ENCODE data around the gene PPM1K. TPM values are rescaled to one million over a fixed set of nuclear protein-coding genes. Genes with fewer than 3 reads are reported as not detected.
A peak's percentile ranks its signal among the peaks of the same experiment; 100 is the strongest.

Gene PPM1K
- total RNA-seq, 1 experiment from 2014 or later, result 4.2 TPM

DNA sequence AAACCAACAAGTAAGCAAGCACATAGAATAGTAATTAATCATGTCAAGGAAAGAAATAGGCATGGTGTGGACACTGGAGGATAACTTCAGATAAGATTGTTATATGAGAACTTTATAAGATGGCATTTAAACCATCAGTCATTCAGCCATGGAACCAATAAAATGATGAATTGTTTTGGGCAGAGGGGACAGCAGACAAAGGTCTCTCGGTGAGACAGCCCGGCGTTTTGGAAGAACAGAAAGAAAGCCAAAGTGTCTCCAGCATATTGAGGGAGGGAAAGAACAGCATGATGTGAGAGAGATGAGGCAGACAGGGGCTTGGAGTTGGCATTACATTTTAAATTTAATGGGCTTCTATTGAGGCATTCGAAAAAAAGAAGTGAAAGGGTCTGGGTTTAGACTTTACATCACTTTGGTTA is 883 bp upstream of the PPM1K start:
- Histone ChIP-seq H3K4me2 (ENCODE audit: low read length) (peak overlapping the region; percentile 98), H3K36me3 (ENCODE audit: control insufficient read depth in 1 of 2, insufficient read depth in 2 of 2, low read length in 2 of 2) (no peaks in the 10 kb centered on the region), H3K27ac (ENCODE audit: low read depth, low read length) (no peak overlapping the region), H3K9ac (ENCODE audit: low read length) (peak overlapping the region; percentile 53), H3K27me3 (ENCODE audit: insufficient read depth, low read length) (no peaks in the 10 kb centered on the region), H3K9me2 (ENCODE audit: insufficient read depth) (no peaks in the 10 kb centered on the region), H2AFZ (ENCODE audit: low read depth, low read length, poor library complexity, severe bottlenecking) (peak overlapping the region; percentile 100), H3K9me3 (ENCODE audit: control insufficient read depth in 1 of 2, insufficient read depth in 1 of 2, low read depth in 1 of 2, low read length in 2 of 2) (no peaks in the 10 kb centered on the region), H3K4me1 (ENCODE audit: control insufficient read depth in 1 of 2, insufficient read depth in 2 of 2, low read length in 2 of 2) (peaks cover 17 to 21% of the 10 kb centered on the region in 2 experiments), H3K79me2 (ENCODE audit: insufficient read depth, low read length) (no peaks in the 10 kb centered on the region), H4K20me1 (ENCODE audit: insufficient read depth) (no peaks in the 10 kb centered on the region), H3K4me3 (replicated peaks in 1 of 2; ENCODE audit: low read depth in 1 of 2, low read length in 2 of 2) (peak overlapping the region; percentile 36 to 75)
- DNase-seq (ENCODE audit: low read depth, low spot score) (no peak), ATAC-seq (no peak)
- intact Hi-C loops (cut with micrococcal nuclease), result no loop called here
- ChIA-PET RAD21 (ENCODE audit: low non-redundant PET in 1 of 2, low total read pairs in 2 of 2, uncharacterized antibody in 2 of 2, unreplicated experiment in 2 of 2) (no interaction called here), POLR2A (interaction anchor here (1.7 kb wide), 1 partner anchor 94 kb away, joined by 6 read pairs; the partner anchor contains the start of gene HERC6), CTCF (interaction anchor here (1.4 to 1.6 kb wide), 2 partner anchors 66 to 230 kb away, joined by 3 to 5 read pairs; no protein-coding TSS in a partner anchor)
- TF ChIP-seq ELF1 (IDR thresholded peaks at IDR 0.05; ENCODE audit: borderline replicate concordance, low read depth), result no peak
- TF ChIP-seq ZNF274 (IDR thresholded peaks at IDR 0.05; ENCODE audit: low read depth, low read length), result no peak
- TF ChIP-seq, protein P1, sequence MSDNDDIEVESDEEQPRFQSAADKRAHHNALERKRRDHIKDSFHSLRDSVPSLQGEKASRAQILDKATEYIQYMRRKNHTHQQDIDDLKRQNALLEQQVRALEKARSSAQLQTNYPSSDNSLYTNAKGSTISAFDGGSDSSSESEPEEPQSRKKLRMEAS (IDR thresholded peaks at IDR 0.05), result no peak
- TF ChIP-seq TCF7L2 (IDR thresholded peaks at IDR 0.05; ENCODE audit: borderline replicate concordance, extremely low read depth, insufficient read depth, insufficient read length), result no peak
- TF ChIP-seq, protein P2, sequence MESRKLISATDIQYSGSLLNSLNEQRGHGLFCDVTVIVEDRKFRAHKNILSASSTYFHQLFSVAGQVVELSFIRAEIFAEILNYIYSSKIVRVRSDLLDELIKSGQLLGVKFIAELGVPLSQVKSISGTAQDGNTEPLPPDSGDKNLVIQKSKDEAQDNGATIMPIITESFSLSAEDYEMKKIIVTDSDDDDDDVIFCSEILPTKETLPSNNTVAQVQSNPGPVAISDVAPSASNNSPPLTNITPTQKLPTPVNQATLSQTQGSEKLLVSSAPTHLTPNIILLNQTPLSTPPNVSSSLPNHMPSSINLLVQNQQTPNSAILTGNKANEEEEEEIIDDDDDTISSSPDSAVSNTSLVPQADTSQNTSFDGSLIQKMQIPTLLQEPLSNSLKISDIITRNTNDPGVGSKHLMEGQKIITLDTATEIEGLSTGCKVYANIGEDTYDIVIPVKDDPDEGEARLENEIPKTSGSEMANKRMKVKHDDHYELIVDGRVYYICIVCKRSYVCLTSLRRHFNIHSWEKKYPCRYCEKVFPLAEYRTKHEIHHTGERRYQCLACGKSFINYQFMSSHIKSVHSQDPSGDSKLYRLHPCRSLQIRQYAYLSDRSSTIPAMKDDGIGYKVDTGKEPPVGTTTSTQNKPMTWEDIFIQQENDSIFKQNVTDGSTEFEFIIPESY (IDR thresholded peaks at IDR 0.05; ENCODE audit: extremely low read depth, insufficient replicate concordance, low read length), result no peak
- TF ChIP-seq CEBPB (IDR thresholded peaks at IDR 0.05; ENCODE audit: low read depth), result no peak
- no peak for TF ChIP-seq POLR2A (IDR thresholded peaks at IDR 0.05; ENCODE audit: borderline replicate concordance, extremely low read depth, insufficient read depth, insufficient read length)
- TF ChIP-seq SP1 (IDR thresholded peaks at IDR 0.05; ENCODE audit: low read depth), result no peak
- no peak for TF ChIP-seq EZH2 (IDR thresholded peaks at IDR 0.05)
- no peak for TF ChIP-seq SRF (IDR thresholded peaks at IDR 0.05; ENCODE audit: low read depth)
- no peak for TF ChIP-seq ZFX (IDR thresholded peaks at IDR 0.05)
- TF ChIP-seq EGR1 (IDR thresholded peaks at IDR 0.05; ENCODE audit: low read depth), result no peak
- no TSS peak for BruUV-seq (replicated peaks)

All from HCT116 (cell line).